HG03342 (cell line): ENCODE measurements around the gene PCSK4.
A peak's percentile ranks its signal among the peaks of the same experiment; 100 is the strongest.
"Not testable (repeated sequence)": the region's sequence is repeated elsewhere in the genome, so short reads cannot be mapped to it uniquely, and the experiment has no call there.

Experiments
- ATAC-seq: cut with Tn5 transposase; IDR thresholded peaks from one replicate; pipeline ENCODE4 v1.9.1; 2021; ENCODE audit warnings: mild to moderate bottlenecking, moderate library complexity; ENCODE audit not compliant: unreplicated experiment

The PCSK4 gene

GRCh38 chr19:1489463-1490310, 463 bp downstream of the PCSK4 start:
- no peak for ATAC-seq

DNA sequence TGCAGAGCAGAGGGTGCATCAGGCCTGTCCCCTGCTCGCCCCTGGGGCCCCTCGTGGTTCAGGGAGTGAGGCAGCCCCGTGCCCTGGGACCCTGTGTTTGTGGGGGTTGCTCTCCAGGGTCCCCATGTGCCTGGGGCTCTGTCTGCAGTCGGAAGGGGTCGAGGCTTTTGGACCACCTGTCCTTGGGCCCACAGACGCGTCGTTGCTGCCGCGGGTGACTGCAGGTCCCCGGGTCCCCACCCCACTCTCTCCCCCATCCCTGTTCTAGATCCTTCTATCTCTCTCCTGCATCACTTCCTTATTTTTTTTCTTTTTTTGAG, 1.9 kb downstream of the PCSK4 start:
- ATAC-seq = no peak

DNA sequence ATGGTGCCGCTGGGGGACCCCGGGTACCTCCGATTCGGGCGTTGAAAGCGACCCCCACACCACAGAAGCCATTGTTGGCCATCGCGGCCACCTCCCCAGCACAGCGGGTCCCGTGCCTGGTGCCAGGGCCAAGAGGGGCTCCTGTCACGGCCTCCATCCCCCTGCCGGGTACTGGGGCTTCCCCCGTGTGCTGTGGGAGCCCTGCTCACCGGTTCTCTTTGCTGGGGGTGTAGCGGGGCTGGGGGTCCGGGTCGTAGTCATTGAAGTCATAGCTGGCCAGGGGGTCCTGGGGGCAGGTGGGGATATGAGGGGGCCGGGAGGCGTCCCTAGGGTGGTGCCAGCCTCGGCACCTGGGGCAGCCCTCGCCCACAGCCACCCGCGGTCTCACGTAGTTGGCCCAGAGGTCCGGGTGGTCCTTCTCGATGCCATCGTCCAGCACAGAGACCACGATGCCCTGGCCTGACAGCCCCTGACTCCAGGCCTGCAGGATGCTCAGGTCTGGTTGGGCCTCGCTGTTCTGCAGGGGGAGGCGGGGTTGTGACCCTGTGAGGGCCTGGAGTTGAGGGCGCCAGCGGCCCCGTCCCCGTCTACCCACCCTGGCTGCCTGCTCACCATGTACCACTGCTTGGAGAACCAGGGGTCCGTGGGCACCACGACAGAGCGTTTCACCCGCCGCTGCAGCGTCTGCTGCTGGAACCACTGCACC, 2.4 kb downstream of the PCSK4 start:
- ATAC-seq = no peak

- ATAC-seq = no peak
Measured at GRCh38 chr19:1486720-1487575, 3.2 kb downstream of the PCSK4 start.

- ATAC-seq = no peak
Measured at GRCh38 chr19:1483979-1484428, 6.1 kb downstream of the PCSK4 start.

- ATAC-seq = no peak
Measured at GRCh38 chr19:1483131-1483978, 6.8 kb downstream of the PCSK4 start.

DNA sequence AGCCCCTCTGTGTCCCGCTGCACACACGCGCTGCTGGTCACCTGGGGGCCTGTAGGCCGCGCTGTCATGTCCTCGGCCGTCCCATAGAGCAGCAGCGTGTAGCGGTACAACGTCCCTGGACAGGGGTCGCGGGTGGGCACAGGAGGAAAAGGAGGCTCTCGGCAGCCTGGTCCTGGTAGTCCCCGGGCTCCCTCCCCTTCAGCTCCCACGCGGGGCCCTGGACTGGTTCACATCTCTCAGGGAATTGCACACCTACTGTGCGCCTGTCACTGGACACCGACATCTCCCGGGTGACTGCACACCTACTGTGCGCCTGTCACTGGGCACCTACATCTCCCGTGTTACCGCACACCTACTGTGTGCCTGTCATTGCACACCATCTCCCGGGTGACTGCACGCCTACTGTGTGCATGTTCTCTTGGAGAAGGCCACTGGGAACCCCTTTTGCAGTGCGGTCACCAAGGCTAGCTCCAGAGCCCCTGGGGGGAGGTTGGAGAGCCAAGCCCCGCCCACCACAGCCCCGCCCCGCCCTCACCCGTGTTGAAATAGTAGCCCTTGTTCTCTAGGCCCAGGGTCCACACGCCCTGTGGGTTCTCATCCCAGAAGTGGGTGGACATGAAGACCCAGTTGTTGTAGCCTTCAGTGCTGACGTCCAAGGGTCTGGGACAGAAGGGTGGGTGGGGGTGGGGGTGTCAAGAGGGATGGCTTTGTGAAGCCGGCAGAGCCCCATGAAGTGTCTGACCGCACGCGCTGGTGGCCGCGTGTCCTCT, 7.6 kb downstream of the PCSK4 start:
- ATAC-seq = no peak

GRCh38 chr19:1481893-1482360, 8.2 kb downstream of the PCSK4 start:
- ATAC-seq = no peak

GRCh38 chr19:1481224-1481892, 8.8 kb downstream of the PCSK4 start:
- no peak for ATAC-seq

- peak; percentile 90 for ATAC-seq
Measured at GRCh38 chr19:1478934-1479707, 11.0 kb downstream of the PCSK4 start, which contains the start of gene C19orf25. C19orf25 (minus strand) TSS chr19:1479215; CDS start chr19:1478903, 312 bp downstream.

- not testable (repeated sequence) for ATAC-seq
Measured at GRCh38 chr19:1477056-1477455, 13.1 kb downstream of the PCSK4 start.

GRCh38 chr19:1475751-1476437, 14.3 kb downstream of the PCSK4 start:
- no peak for ATAC-seq

GRCh38 chr19:1474765-1475351, 15.3 kb downstream of the PCSK4 start:
- no peak for ATAC-seq

DNA sequence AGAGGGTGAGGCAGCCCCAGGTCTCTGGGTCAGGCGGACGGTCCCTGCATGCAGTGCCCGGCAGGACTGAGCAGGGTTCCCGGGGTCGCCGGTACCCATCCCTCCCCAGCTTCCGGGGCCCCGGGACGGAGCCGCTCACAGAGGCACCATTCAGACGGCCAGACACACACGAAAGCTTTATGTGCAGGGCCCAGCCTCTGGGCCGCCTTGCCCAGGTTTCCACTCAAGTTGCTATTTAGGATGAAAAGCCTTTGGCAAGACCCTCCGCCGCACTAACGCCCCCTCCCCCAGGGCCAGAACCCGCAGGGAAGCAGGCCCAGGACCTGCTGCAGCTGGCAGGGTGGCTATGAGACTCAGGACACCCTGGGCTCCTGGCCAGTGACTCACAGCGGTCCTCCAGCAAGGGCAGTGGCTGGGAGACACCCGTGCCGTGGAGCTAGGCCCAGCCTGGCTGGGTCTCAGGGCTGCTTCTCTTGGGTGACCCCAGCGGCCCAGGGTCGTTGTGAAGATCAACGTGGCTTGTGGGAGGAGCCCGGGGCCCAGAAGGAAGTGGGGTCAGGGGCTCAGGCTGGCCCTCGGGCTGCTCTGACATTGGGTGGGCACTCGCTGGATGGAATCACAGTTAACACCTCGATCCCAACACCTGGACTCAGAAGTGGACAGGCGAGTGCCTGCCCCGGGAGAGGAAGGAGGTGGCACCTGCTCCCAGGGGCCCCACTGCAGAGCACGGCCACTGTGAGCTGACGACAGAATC, 16.0 kb downstream of the PCSK4 start:
- ATAC-seq = no peak

GRCh38 chr19:1473085-1473851, 16.9 kb downstream of the PCSK4 start:
- ATAC-seq = no peak
